Stimulated activated CD4-positive, alpha-beta T cell treated with anti-CD3 and anti-CD28 coated beads, Interleukin-4, amount 100 ng/mL, for 48 hours (primary cell): ENCODE data around the gene ENTPD2.

ENCODE experiments used
- DNase-seq, 2 donors: peaks; one replicate each; pipeline ENCODE4 v3.0.0-alpha.2; 2020; ENCODE audit warnings: low read depth in 2 of 2

The ENTPD2 gene

DNA sequence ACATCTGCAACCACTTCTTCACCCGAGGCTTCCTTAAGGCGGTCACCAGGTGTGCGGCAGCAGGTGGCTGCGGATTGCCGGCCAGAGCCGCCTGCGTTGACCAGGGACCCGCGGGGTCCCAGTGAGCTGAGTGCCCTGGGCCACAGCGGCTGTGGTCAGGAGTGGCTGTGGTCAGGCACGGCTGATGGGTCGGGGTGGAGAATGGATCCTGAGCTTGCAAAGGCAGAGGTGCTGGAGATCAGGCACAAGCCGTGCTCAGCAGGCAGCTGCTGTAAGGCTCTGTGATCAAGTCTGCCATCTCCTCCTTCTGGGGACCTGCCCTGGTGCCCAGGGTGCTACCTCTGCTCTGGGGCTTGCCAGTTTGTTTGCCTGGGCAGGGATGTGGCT, 25.5 kb upstream of the ENTPD2 start:
- DNase-seq, result no peak

DNA sequence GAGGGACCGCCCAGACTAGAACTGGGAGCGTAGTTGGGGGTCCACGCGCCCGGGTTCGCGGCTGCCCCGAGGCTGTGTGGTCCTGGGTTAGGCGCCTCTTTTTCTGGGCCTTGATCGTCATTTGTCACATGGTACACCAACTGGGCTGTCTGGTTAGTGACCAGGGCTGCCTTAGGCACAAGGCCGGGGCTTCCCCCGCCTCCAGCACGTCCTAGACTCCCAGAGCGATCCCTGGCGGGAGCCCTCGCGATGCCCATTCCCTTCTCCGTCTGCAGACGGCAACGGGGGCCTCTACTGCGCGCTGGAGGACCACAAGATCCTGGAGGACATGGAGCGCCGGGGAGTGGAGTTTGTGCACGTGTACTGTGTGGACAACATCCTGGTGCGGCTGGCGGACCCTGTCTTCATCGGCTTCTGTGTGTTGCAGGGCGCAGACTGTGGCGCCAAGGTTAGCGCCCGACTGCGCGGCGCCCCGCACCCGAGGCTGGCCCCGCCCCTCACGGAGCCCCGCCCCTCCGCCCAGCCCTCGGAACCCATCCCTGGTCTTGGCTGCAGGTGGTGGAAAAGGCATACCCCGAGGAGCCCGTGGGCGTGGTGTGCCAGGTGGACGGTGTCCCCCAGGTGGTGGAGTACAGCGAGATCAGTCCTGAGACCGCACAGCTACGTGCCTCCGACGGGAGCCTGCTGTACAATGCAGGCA, 25.0 kb upstream of the ENTPD2 start:
- DNase-seq, result no peak

GRCh38 chr9:137077758-137078693, 24.2 kb upstream of the ENTPD2 start:
- DNase-seq, result peak; percentile 15 to 18

- peak; percentile 18 to 23 for DNase-seq
These were observed 23.3 kb upstream of the ENTPD2 start, which contains the start of gene UAP1L1 for GRCh38 chr9:137077010-137077747. TSS of gene UAP1L1 (plus strand) at chr9:137077517. CDS start at chr9:137077533, 16 bp downstream.

- DNase-seq, result no peak
These were observed 22.8 kb upstream of the ENTPD2 start for GRCh38 chr9:137076636-137077009.

GRCh38 chr9:137075275-137075775, 21.5 kb upstream of the ENTPD2 start:
- no peak for DNase-seq

- no peak for DNase-seq
These were observed 20.9 kb upstream of the ENTPD2 start for GRCh38 chr9:137074657-137075274.

DNA sequence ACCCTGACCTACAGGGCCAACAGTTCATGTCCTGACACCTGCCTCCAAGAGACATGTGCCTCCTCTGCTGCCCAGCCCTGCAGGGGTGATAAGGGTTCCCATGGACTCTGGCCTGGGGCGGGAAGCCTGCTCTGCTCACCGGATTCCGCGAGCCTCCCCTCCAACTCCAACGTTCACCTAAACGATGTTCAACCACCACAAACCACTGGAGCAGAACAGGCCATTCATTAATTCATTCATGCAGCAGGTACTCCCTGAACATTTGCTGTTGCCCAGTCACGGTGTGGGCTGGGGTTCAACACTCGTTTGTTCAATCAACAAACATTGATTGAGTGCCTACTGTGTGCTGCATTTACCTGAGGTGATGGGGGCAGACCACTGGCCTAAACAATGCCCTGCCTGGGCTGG, 20.1 kb upstream of the ENTPD2 start:
- no peak for DNase-seq

DNA sequence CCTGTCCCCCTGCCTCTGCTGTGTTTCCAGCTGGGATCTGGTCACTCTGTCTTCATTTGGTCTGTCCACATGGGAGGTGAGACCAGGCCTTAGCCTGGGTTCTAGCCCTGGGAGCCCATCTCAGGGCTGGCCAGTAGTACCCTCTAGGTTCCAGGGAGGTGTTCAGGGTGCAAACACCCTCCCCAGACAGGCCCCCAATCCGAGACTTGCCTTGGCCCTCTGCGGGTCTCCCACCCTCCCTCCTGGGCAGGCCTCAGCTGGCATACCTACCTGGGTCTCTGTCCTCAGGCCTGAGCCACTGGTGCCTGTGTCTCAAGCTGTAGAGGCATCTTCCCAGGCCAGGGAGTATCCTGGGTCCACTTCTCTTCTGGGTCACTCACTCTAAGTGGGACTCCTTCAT, 17.4 kb upstream of the ENTPD2 start:
- DNase-seq, result no peak

- no peak for DNase-seq
These were observed 17.0 kb upstream of the ENTPD2 start for GRCh38 chr9:137070906-137071275.

DNA sequence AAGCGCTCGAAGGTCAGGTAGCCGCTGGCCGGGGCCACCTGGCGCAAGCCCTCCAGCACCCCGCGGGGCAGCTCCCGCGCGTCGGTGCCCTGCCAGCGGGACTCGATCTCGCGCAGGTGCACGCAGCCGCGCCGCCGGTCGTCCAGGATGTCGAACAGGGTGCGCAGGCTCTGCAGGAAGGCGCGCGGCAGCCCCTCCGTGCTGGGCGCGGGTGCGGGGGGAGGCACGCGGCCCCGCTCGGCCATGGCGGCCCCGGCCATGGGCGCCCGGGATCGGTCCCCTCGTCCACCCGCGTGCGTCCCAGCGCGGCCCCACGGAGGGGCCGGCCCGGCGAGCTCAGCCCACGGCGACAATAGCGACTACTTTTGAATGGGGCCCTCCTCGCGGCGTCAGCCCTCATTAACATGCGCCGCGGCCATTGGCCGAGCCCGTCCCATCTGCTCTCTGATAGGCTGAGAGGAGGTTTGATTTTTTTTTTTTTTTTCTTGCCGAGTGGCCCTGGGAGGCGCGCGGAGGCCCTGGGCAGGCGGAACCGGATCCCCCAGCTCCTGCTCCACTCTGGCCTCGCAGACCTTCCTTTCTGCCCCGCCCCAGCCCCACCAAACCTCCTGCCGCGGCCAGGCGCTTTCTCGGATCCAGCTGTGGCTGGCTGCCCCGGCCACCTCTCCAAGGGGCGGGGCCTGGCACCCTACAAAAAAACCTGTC, 16.5 kb upstream of the ENTPD2 start, which contains the start of gene SAPCD2:
TSS of gene SAPCD2 (minus strand) at position 357 of the 705 bp plus-strand sequence. CDS start at position 260, 97 bp downstream.
- peak; percentile 72 to 79 for DNase-seq

DNA sequence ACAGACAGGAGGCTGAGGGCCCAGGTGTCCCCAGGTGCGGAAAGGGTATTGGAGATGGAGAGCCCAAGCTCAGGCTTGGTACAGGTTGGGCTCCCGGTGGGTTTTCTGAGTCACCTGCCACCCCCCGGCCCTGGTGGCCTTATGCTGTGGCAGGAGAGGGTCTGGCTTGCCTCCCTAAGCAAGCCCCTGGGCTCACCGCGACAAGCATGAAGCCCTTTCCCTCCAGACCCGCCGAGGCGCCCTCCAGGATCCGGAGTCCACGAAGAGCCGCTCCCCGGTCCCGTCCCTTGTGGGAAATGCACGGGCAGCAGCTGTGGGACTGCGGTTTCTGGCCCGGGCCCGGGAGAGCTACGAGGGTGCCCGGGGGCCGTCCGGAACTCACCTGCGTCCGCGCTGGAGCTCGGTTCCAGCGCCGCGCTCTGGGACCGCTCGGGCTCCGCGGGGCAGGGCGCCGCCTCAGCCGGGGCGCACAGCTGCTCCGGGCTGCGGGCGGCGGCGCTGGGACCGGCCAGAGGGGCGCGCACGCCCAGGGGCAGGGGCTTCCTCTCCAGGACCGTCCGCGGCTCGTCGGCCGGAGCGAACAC, 15.7 kb upstream of the ENTPD2 start:
- no peak for DNase-seq

DNA sequence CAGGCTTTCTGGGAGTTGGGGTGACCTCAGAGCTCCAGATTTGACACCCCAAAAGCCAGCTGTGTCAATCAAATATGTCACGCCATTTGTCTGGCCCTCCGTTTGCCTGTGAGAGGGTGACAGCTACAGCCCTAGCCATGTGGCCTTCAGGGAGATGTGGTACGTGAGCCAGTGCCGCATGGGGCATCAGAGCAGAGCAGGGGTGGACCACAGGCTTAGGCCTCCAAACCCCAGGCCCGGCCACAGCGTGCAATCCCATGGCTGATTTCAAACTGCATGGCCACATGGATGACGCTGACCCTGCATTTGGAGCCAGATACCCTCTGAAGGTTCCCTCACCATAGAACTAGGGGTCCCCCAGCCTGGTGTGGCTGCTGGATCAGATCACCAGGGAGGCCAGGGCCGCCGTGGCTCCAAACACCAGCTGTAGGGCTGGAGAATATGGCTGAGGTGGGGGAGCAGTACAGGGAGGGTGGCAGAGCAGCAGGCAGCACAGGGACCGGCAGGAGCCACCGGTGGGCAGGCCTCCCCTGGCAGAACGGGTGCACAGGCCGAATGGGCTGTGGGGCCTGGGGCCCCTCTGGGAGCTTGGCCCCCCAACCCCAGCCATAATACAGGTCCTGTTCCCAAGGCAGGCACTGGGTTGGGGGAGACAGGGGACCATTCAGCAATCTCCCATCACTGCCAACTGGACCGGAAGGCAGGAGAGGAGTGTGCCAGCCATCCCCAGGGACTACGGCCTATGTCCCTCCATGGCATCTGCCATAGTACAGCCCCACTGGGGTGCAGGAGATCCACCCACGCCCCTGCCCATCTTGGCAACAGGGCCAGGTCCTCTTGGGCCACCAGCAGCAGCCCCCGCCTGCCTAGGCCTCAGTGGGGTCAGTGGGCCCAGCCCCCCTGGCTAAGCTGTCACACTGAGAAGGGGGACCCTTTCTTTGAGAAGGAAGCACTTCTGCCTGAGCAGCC, 15.0 kb upstream of the ENTPD2 start:
- no peak for DNase-seq

DNA sequence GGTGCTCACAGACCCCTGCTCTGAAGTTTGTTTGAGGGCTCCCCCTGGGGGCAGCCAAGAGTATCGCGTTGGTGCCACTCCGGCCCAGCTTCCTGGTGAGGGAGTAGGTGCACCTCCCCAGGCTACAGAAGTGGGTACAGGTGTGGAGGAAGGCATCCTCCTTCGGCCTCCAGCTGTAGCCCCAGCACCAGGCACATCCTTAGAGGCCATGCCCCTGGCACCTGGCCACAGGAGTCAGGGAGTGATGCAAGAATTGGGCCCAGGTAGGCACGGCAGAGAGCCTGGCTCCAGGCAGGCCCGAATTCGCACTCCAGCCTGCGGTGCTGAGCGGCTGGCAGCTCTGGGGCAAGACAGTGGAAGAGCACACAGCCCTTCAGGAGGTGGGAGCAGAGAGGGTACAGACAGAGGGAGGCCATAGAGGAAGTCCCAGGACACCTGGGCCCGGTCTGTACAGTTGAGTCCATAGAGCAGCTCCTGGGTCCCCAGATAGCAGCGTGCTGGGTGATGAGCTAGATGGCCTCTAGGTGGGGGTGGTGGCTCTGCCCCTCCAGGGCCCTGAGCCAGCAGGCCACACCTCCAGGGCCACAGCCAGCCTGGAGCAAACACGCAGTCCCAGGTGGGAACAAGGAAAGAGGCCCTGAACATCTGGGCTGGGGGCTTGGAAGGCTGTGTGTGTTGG, 14.1 kb upstream of the ENTPD2 start:
- DNase-seq, result peak; percentile 77 to 78

GRCh38 chr9:137066096-137066861, 12.4 kb upstream of the ENTPD2 start:
- DNase-seq, result no peak

DNA sequence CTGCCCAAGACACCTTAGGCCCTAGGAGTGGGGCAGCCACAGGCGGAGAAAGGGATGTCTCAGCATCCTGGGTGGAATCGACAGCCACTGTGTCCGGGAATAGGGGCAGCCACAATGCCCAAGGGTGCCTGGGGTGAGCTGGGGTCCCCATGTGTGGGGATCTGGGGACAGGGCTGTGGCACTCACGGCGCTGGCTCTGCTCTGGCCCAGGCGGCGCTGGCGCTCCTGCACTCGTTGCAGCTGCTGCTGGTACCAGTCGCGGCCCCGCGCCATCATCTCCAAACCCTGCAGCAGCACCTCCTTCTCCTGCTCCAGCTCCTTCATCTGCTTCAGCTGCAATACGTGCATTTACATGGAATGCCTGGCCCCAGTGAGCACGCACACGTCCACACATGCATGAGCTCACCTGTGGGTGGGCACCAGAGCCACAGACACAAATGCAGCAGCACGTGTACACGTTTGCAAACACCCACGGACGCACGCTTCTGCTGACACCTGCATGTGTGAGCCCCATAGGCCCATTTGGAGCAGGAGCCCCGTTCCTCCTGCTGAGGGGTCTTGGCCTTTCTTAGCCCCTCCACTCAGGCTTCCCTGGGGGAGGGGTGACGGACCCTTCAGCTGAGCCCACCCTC, 11.6 kb upstream of the ENTPD2 start:
- DNase-seq, result no peak

DNA sequence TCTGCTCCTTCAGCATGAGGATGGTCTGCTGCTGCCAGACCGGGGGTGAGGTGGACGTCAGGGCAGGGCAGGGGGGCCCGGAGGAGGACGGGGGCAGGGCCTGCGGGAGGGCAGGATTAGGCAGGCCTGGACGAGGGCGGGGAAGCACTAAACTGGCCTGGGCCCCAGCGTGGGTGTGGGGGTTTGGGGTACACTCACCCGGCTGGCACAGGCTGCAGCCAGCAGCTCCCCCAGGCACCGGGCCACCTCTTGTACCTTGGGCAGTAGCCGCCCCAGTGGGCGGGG, 11.0 kb upstream of the ENTPD2 start:
- no peak for DNase-seq
